ENCODE results near the gene POGLUT3.

POGLUT3 gene

GRCh38 chr11:108541531-108541930, 43.3 kb upstream of the POGLUT3 start:
- TF ChIP-seq CTCF (IDR thresholded peaks at IDR 0.05; ENCODE audit: insufficient read depth, low read length) (no peak), SPI1 (IDR thresholded peaks at IDR 0.05; ENCODE audit: borderline replicate concordance, low read depth) (no peak)
- Histone ChIP-seq H3K4me3 (replicated peaks; ENCODE audit: insufficient read depth, low read length) (no peak overlapping the region), H3K27ac (replicated peaks) (no peak overlapping the region), H3K27me3 (ENCODE audit: insufficient read depth, poor library complexity, severe bottlenecking) (peaks cover 2% of the 10 kb centered on the region)
- no peak for DNase-seq (ENCODE audit: low read depth in 1 of 2, low spot score in 1 of 2)

GRCh38 chr11:108538502-108538901, 40.3 kb upstream of the POGLUT3 start:
- no peak for TF ChIP-seq CTCF (IDR thresholded peaks at IDR 0.05; ENCODE audit: insufficient read depth, low read length)
- TF ChIP-seq SPI1 (IDR thresholded peaks at IDR 0.05; ENCODE audit: borderline replicate concordance, low read depth): no peak
- no peak for TF ChIP-seq REST (IDR thresholded peaks at IDR 0.05; ENCODE audit: insufficient replicate concordance, low read depth)
- TF ChIP-seq GABPA (IDR thresholded peaks at IDR 0.05; ENCODE audit: low read depth): no peak
- no peak for TF ChIP-seq POLR2AphosphoS5 (IDR thresholded peaks at IDR 0.05; ENCODE audit: low read depth)
- Histone ChIP-seq H3K27me3 (ENCODE audit: insufficient read depth, poor library complexity, severe bottlenecking) (peaks cover 2% of the 10 kb centered on the region), H3K27ac (replicated peaks) (no peak overlapping the region), H3K4me3 (replicated peaks; ENCODE audit: insufficient read depth, low read length) (no peak overlapping the region)
- no peak for DNase-seq (ENCODE audit: low read depth in 1 of 2, low spot score in 1 of 2)

DNA sequence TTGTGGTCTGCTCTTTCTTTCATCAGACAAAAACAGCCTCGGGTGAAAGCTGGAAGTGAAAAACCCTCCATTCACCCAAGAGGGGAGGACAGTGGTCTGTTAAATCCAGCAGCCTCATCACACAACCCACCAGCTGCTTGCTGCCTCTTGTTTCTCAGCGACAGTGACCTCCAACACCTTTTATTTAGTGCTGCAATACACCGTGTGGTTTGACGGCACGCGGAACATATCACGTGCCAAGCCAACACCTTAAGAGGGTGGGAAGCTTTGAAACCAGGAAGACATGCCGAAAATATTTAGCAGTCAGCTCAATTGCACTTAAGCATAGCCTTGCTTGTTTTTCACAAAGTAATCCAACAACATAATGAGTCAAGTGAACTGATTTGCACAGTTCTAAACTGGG, 39.8 kb upstream of the POGLUT3 start:
- Histone ChIP-seq H3K27ac (replicated peaks) (no peak overlapping the region), H3K27me3 (ENCODE audit: insufficient read depth, poor library complexity, severe bottlenecking) (peaks cover 2% of the 10 kb centered on the region), H3K4me3 (replicated peaks; ENCODE audit: insufficient read depth, low read length) (no peak overlapping the region)
- no peak for DNase-seq (ENCODE audit: low read depth in 1 of 2, low spot score in 1 of 2)
- TF ChIP-seq POLR2AphosphoS5 (IDR thresholded peaks at IDR 0.05; ENCODE audit: low read depth) (no peak), REST (IDR thresholded peaks at IDR 0.05; ENCODE audit: insufficient replicate concordance, low read depth) (no peak), GABPA (IDR thresholded peaks at IDR 0.05; ENCODE audit: low read depth) (no peak), SPI1 (IDR thresholded peaks at IDR 0.05; ENCODE audit: borderline replicate concordance, low read depth) (no peak), CTCF (IDR thresholded peaks at IDR 0.05; ENCODE audit: insufficient read depth, low read length) (no peak)

DNA sequence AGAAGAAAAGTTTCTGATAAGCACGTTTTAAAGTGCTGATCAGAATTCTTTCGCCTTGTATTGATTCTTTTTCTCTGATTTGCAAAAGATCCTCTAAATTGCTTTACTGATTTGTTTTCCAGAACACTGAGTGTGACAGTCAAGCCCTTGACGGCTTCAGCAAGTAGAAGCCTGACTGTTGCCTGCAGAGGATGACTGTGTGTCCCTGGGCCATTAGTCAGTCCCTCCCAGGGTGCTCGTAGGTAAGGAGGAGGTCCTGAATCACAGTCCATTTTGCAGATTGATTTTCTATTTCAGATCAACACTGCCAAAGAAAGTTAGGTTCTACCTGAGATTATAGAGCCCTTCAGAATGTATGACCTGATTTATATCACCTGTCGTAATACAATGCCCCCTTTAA, 38.6 kb upstream of the POGLUT3 start:
- no peak for DNase-seq (ENCODE audit: low read depth in 1 of 2, low spot score in 1 of 2)
- H3K27ac ChIP-seq (replicated peaks): no peak overlapping the region
- H3K4me3 ChIP-seq (replicated peaks; ENCODE audit: insufficient read depth, low read length): no peak overlapping the region
- peaks cover 2% of the 10 kb centered on the region for H3K27me3 ChIP-seq (ENCODE audit: insufficient read depth, poor library complexity, severe bottlenecking)
- no peak for TF ChIP-seq CTCF (IDR thresholded peaks at IDR 0.05; ENCODE audit: insufficient read depth, low read length)
- TF ChIP-seq GABPA (IDR thresholded peaks at IDR 0.05; ENCODE audit: low read depth): no peak
- TF ChIP-seq POLR2AphosphoS5 (IDR thresholded peaks at IDR 0.05; ENCODE audit: low read depth): no peak
- no peak for TF ChIP-seq REST (IDR thresholded peaks at IDR 0.05; ENCODE audit: insufficient replicate concordance, low read depth)
- no peak for TF ChIP-seq SPI1 (IDR thresholded peaks at IDR 0.05; ENCODE audit: borderline replicate concordance, low read depth)
